ENCODE results near the gene ZNF487. TPM values are rescaled to one million over a fixed set of nuclear protein-coding genes. Genes with fewer than 3 reads are reported as not detected.
A peak's percentile ranks its signal among the peaks of the same experiment; 100 is the strongest.

The ZNF487 gene
- total and polyA plus RNA-seq, 2 of the 13 experiments (the other 11 are each of a cell fraction or from before 2014, with no cell fraction given): 7.4 to 8.8 TPM

- H3K4me3 ChIP-seq (replicated peaks in 1 of 3; ENCODE audit: insufficient read depth in 1 of 3, low read depth in 2 of 3, low read length in 3 of 3): peak overlapping the region; percentile 27 to 64 (median 47); a peak in 5 of 6 replicates
- no peaks in the 10 kb centered on the region for H3K27me3 ChIP-seq (ENCODE audit: control insufficient read depth in 1 of 2, insufficient read depth in 2 of 2, low read length in 2 of 2)
- WGBS (ENCODE audit: low lambda C conversion rate): 2% methylated on average over 26 of the region's 63 CpGs
- H4K20me1 ChIP-seq (ENCODE audit: insufficient read depth, low read length): no peaks in the 10 kb centered on the region
- H3K9ac ChIP-seq (ENCODE audit: insufficient read depth, low read depth, low read length): peak overlapping the region; percentile 81
- no peaks in the 10 kb centered on the region for H3K36me3 ChIP-seq (replicated peaks in 1 of 2; ENCODE audit: control insufficient read depth in 1 of 2, insufficient read depth in 2 of 2, low read length in 2 of 2)
- ChIA-PET POLR2A (interaction anchor here (1.0 to 4.9 kb wide), 11 partner anchors 9 to 1560 kb away, joined by 3 to 39 read pairs (median 4); partner anchors contain the start of genes HNRNPF and ZNF487), CTCF (ENCODE audit: low intra/inter-chr PET ratio, low total read pairs) (interaction anchor here (1.4 kb wide), 1 partner anchor 16 kb away, joined by 3 read pairs; the partner anchor contains the start of gene ZNF487)
- DNase-seq (ENCODE audit: low spot score): peak; percentile 96
- TSS peak; percentile 84 for BruUV-seq (replicated peaks)
- no peaks in the 10 kb centered on the region for H3K9me3 ChIP-seq (ENCODE audit: low read length)
- ATAC-seq: peak; percentile 92
- peaks cover 70% of the 10 kb centered on the region for H3K4me1 ChIP-seq (ENCODE audit: insufficient read depth, low read length)
- intact Hi-C loops (cut with micrococcal nuclease; ENCODE audit: unreplicated experiment): loop anchor here (1.0 kb wide), 2 partner anchors 11 to 24 kb away; partner anchors contain the start of gene HNRNPF
- peak overlapping the region; percentile 99 for H3K27ac ChIP-seq (ENCODE audit: extremely low read length, insufficient read depth, low read length)
- H3K4me2 ChIP-seq (ENCODE audit: low read depth, low read length): peak overlapping the region; percentile 87
- H3K79me2 ChIP-seq (ENCODE audit: insufficient read depth, low read length): no peaks in the 10 kb centered on the region
- in situ Hi-C loops (cut with HindIII; ENCODE audit: extremely low pct_ligation_motif_present, low pct_unique_long_range_greater_than_20kb): loop anchor here (25.0 kb wide), 1 partner anchor 1542 kb away; the partner anchor contains the start of gene RASSF4
- FAIRE-seq: peak; percentile 94
- H2AFZ ChIP-seq (ENCODE audit: low read length): no peak overlapping the region
- TF ChIP-seq UBTF (CRISPR knock-in tag; IDR thresholded peaks at IDR 0.05): peak; percentile 97
- TF ChIP-seq FOXP1 (IDR thresholded peaks at IDR 0.05): no peak
- peak; percentile 76 for TF ChIP-seq FOXP1 (CRISPR knock-in tag; IDR thresholded peaks at IDR 0.05)
- peak; percentile 96; the same call in 1 of the 2 replicates for TF ChIP-seq YEATS4 (CRISPR knock-in tag; IDR thresholded peaks at IDR 0.05; ENCODE audit: borderline replicate concordance)
- peak; percentile 87; the same call in 1 of the 2 replicates for TF ChIP-seq ZNF576 (CRISPR knock-in tag; IDR thresholded peaks at IDR 0.05)
- TF ChIP-seq ZNF691 (CRISPR knock-in tag; IDR thresholded peaks at IDR 0.05; ENCODE audit: borderline replicate concordance, low read depth): peak; percentile 95; the same call in 1 of the 2 replicates
- peak; percentile 95 for TF ChIP-seq MIXL1 (CRISPR knock-in tag; IDR thresholded peaks at IDR 0.05)
- no peak; the same call in 1 of the 2 replicates for TF ChIP-seq CAMTA2 (CRISPR knock-in tag; IDR thresholded peaks at IDR 0.05; ENCODE audit: borderline replicate concordance)
- TF ChIP-seq RBM39 (IDR thresholded peaks at IDR 0.05; ENCODE audit: low read depth, low read length, poor library complexity, severe bottlenecking): no peak
- no peak for TF ChIP-seq LCORL (IDR thresholded peaks at IDR 0.05)
- peak; percentile 94 for TF ChIP-seq LCORL (CRISPR knock-in tag; IDR thresholded peaks at IDR 0.05)
- TF ChIP-seq SMAD9 (CRISPR knock-in tag; IDR thresholded peaks at IDR 0.05): peak; percentile 97; the same call in 1 of the 2 replicates
- TF ChIP-seq TBP (CRISPR knock-in tag; IDR thresholded peaks at IDR 0.05): no peak
- peak; percentile 78 for TF ChIP-seq HIC2 (CRISPR knock-in tag; IDR thresholded peaks at IDR 0.05; ENCODE audit: low read depth)
- peak; percentile 89; the same call in 1 of the 2 replicates for TF ChIP-seq ZNF670 (CRISPR knock-in tag; IDR thresholded peaks at IDR 0.05; ENCODE audit: borderline replicate concordance)
- peak; percentile 97 for TF ChIP-seq TEAD3 (CRISPR knock-in tag; optimal IDR thresholded peaks at IDR 0.05; ENCODE audit: borderline replicate concordance)
- TF ChIP-seq MZF1 (CRISPR knock-in tag; IDR thresholded peaks at IDR 0.05; ENCODE audit: borderline replicate concordance): no peak
- peak; percentile 34 for TF ChIP-seq ZNF713 (CRISPR knock-in tag; IDR thresholded peaks at IDR 0.05)
- peak; percentile 83; the same call in 1 of the 2 replicates for TF ChIP-seq SP140L (CRISPR knock-in tag; IDR thresholded peaks at IDR 0.05; ENCODE audit: borderline replicate concordance)
These were observed 16.3 kb upstream of the ZNF487 start for GRCh38 chr10:43420369-43421200.

All from HepG2 (cell line).